Thyroid gland (tissue), 4 donors: ENCODE measurements around the gene ACAD10. TPM values are rescaled to one million over a fixed set of nuclear protein-coding genes. Genes with fewer than 3 reads are reported as not detected.
"Not testable (repeated sequence)": the region's sequence is repeated elsewhere in the genome, so short reads cannot be mapped to it uniquely, and the experiment has no call there.

Experiments
- DNase-seq, 2 donors: peaks; one replicate each; pipeline ENCODE4 v3.0.0-alpha.2; 2019
- H3K27ac ChIP-seq, 3 donors: fragments of 200-600 bp; sonication (generic); 1 replicate in 2 of 3; 2 replicates in 1 of 3; pipeline ENCODE4 v1.5.1; 2016 to 2019; ENCODE audit warnings: mild to moderate bottlenecking in 1 of 3, moderate library complexity in 1 of 3
- H3K27me3 ChIP-seq: fragments of 200-600 bp; sonication (generic); one replicate; pipeline ENCODE4 v1.5.1; 2019
- H3K36me3 ChIP-seq, 2 donors: fragments of 200-600 bp; sonication (generic); one replicate each; pipeline ENCODE4 v1.5.1; 2016 to 2019
- H3K4me1 ChIP-seq, 2 donors: fragments of 200-600 bp; sonication (generic); one replicate each; pipeline ENCODE4 v1.5.1; 2017 to 2019
- H3K4me3 ChIP-seq, 3 donors: fragments of 200-600 bp; sonication (generic); replicated peaks in 1 of 3; 1 replicate in 2 of 3; 2 replicates in 1 of 3; pipeline ENCODE4 v1.5.1; 2016; ENCODE audit warnings: mild to moderate bottlenecking in 1 of 3
- H3K9me3 ChIP-seq: fragments of 200-600 bp; sonication (generic); one replicate; pipeline ENCODE4 v1.5.1; 2017
- CTCF ChIP-seq, 6 experiments: fragments of 200-600 bp in 3 of 6; fragments of 450-650 bp in 3 of 6; sonication (generic) in 3 of 6; IDR thresholded peaks; one replicate each; pipeline ENCODE4 v1.5.1; 2016 to 2019; ENCODE audit warnings: antibody characterized with exemption in 6 of 6, mild to moderate bottlenecking in 2 of 6, inconsistent platforms in 1 of 6, moderate library complexity in 1 of 6
- POLR2A ChIP-seq, 2 donors: fragments of 450-650 bp; IDR thresholded peaks; one replicate each; pipeline ENCODE4 v1.6.1; 2017; ENCODE audit warnings: antibody characterized with exemption in 2 of 2, mild to moderate bottlenecking in 2 of 2, moderate library complexity in 1 of 2
- WGBS, 2 donors: methylation state at CpG; one replicate each; pipeline ENCODE4 v1.1.5; 2017; 5-methylcytosine and 5-hydroxymethylcytosine counted together
- intact Hi-C: fragments of 100-400 bp; cut with DNase I; formaldehyde crosslinking; loops from one replicate; pipeline ENCODE4 v1.15.1; 2023
- total RNA-seq, 4 donors: library from RNA; depleted of rRNA; stranded (reverse); fragments of >200 nt; gene quantifications; one replicate each; pipeline ENCODE4 v1.2.3, GENCODE V29; 2016

The ACAD10 gene
- total RNA-seq, 4 donors from 2014 or later = 43.0 to 65.5 (median 52.8) TPM

- WGBS, 2 donors = 81 to 97% methylated on average over 8 to 9 of the region's 9 CpGs
- peaks cover 15 to 19% of the 10 kb centered on the region in 2 donors for H3K4me1 ChIP-seq
- no peak overlapping the region for H3K4me3 ChIP-seq
- no peak for DNase-seq
- intact Hi-C loops = no loop called here
- no peaks in the 10 kb centered on the region for H3K36me3 ChIP-seq
- TF ChIP-seq POLR2A (IDR thresholded peaks at IDR 0.05) = no peak
- TF ChIP-seq CTCF (IDR thresholded peaks at IDR 0.05) = no peak
- no peak overlapping the region for H3K27ac ChIP-seq
- H3K27me3 ChIP-seq = no peaks in the 10 kb centered on the region
- H3K9me3 ChIP-seq = no peaks in the 10 kb centered on the region
These were observed 74.1 kb downstream of the ACAD10 start for GRCh38 chr12:111759991-111760390.

- WGBS, 2 donors = 84 to 89% methylated on average over 3 to 5 of the region's 5 CpGs
- intact Hi-C loops = no loop called here
- H3K36me3 ChIP-seq = no peaks in the 10 kb centered on the region
These were observed 75.2 kb downstream of the ACAD10 start for GRCh38 chr12:111761099-111761498.

GRCh38 chr12:111761706-111762105 lies 75.9 kb downstream of the ACAD10 start:
- WGBS, 2 donors = 36% methylated on average over 3 of the region's 3 CpGs
- H3K9me3 ChIP-seq = no peaks in the 10 kb centered on the region
- TF ChIP-seq POLR2A (IDR thresholded peaks at IDR 0.05) = no peak
- no peak for TF ChIP-seq CTCF (IDR thresholded peaks at IDR 0.05)
- DNase-seq = no peak
- no peaks in the 10 kb centered on the region for H3K36me3 ChIP-seq
- no peak overlapping the region for H3K4me3 ChIP-seq
- H3K27ac ChIP-seq = no peak overlapping the region
- H3K27me3 ChIP-seq = no peaks in the 10 kb centered on the region
- peaks cover 15 to 24% of the 10 kb centered on the region in 2 donors for H3K4me1 ChIP-seq
- intact Hi-C loops = no loop called here

More at GRCh38 chr12:111761099-111761498, 75.2 kb downstream of the ACAD10 start:
- no peak for TF ChIP-seq CTCF (IDR thresholded peaks at IDR 0.05)
- no peak for TF ChIP-seq POLR2A (IDR thresholded peaks at IDR 0.05)
- H3K4me1 ChIP-seq = peaks cover 15 to 19% of the 10 kb centered on the region in 2 donors
- DNase-seq = no peak
- H3K27ac ChIP-seq = no peak overlapping the region
- H3K27me3 ChIP-seq = no peaks in the 10 kb centered on the region
- H3K4me3 ChIP-seq = no peak overlapping the region
- H3K9me3 ChIP-seq = no peaks in the 10 kb centered on the region

- DNase-seq, intact Hi-C loops, H3K36me3 ChIP-seq, H3K9me3 ChIP-seq, H3K27me3 ChIP-seq, H3K27ac ChIP-seq, H3K4me3 ChIP-seq: not testable (repeated sequence)
- 75 to 77% methylated on average over 10 of the region's 10 CpGs for WGBS, 2 donors
- H3K4me1 ChIP-seq = peaks cover 11 to 17% of the 10 kb centered on the region in 2 donors
These were observed 77.7 kb downstream of the ACAD10 start for GRCh38 chr12:111763552-111763951.

DNA sequence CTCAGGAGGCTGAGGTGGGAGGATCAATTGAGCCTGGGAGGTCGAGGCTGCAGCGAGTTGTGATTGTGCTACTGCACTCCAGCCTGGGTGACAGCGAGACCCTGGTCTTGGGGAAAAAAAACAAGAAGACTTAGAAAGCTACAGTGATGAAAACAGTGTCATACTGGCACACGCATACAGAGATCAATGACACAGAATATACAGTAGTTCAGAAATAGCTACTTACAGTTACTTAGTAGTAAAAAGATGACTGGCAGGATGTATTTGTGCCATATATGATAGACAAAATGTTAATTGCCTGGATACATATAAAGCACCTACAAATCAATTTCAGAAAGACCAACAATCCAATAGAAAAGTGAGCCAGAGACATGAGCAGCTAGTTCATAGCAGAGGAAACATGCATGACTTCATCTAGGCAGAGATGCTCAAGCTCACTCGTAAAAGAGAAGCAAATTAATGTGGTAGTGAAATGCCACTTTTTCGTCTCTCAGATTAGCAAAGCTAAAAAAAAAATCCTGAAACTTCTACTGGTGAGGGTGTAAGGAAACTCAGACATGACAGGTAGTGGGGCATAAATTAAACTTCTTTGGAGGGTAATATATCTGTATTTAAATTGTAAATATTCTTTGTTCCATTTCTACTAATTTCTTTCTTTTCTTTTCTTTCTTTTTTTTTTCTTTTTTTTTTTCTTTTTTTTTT lies 78.4 kb downstream of the ACAD10 start:
- intact Hi-C loops = no loop called here
- peaks cover 12 to 20% of the 10 kb centered on the region in 2 donors for H3K4me1 ChIP-seq
- no peak overlapping the region for H3K27ac ChIP-seq
- no peaks in the 10 kb centered on the region for H3K36me3 ChIP-seq
- no peak overlapping the region for H3K4me3 ChIP-seq
- no peak for TF ChIP-seq POLR2A (IDR thresholded peaks at IDR 0.05)
- TF ChIP-seq CTCF (IDR thresholded peaks at IDR 0.05) = no peak
- no peak for DNase-seq
- 71 to 74% methylated on average over 6 of the region's 6 CpGs for WGBS, 2 donors
- no peaks in the 10 kb centered on the region for H3K9me3 ChIP-seq
- H3K27me3 ChIP-seq = no peaks in the 10 kb centered on the region
